ENCODE data around the gene DCAKD.
A peak's percentile ranks its signal among the peaks of the same experiment; 100 is the strongest.

The DCAKD gene

GRCh38 chr17:45051060-45051719, at the start of gene DCAKD:
DCAKD (minus strand) TSS chr17:45051632; CDS start chr17:45034885, 16,747 bp downstream.
- DNase-seq (ENCODE audit: low read depth): peak; percentile 87

- DNase-seq (ENCODE audit: low read depth): peak; percentile 60
These were observed 47.6 kb upstream of the DCAKD start for GRCh38 chr17:45098869-45099616.

- DNase-seq (ENCODE audit: low read depth): no peak
These were observed 46.8 kb upstream of the DCAKD start for GRCh38 chr17:45098081-45098868.

GRCh38 chr17:45096926-45097325, 45.5 kb upstream of the DCAKD start:
- no peak for DNase-seq (ENCODE audit: low read depth)

- DNase-seq (ENCODE audit: low read depth): no peak
These were observed 44.7 kb upstream of the DCAKD start for GRCh38 chr17:45096141-45096540.

GRCh38 chr17:45093444-45094110, 42.1 kb upstream of the DCAKD start:
- no peak for DNase-seq (ENCODE audit: low read depth)

- DNase-seq (ENCODE audit: low read depth): no peak
These were observed 41.5 kb upstream of the DCAKD start for GRCh38 chr17:45092911-45093430.

GRCh38 chr17:45091778-45092425, 40.5 kb upstream of the DCAKD start:
- DNase-seq (ENCODE audit: low read depth): no peak

GRCh38 chr17:45090711-45091110, 39.3 kb upstream of the DCAKD start:
- DNase-seq (ENCODE audit: low read depth): no peak

- DNase-seq (ENCODE audit: low read depth): no peak
These were observed 37.3 kb upstream of the DCAKD start for GRCh38 chr17:45088741-45089140.

GRCh38 chr17:45087978-45088377, 36.5 kb upstream of the DCAKD start:
- no peak for DNase-seq (ENCODE audit: low read depth)

- no peak for DNase-seq (ENCODE audit: low read depth)
These were observed 36.1 kb upstream of the DCAKD start for GRCh38 chr17:45087504-45087975.

- DNase-seq (ENCODE audit: low read depth): no peak
These were observed 35.6 kb upstream of the DCAKD start for GRCh38 chr17:45086865-45087503.

GRCh38 chr17:45086391-45086790, 35.0 kb upstream of the DCAKD start:
- DNase-seq (ENCODE audit: low read depth): no peak

- no peak for DNase-seq (ENCODE audit: low read depth)
These were observed 29.7 kb upstream of the DCAKD start for GRCh38 chr17:45081047-45081703.

GRCh38 chr17:45077643-45078042, 26.2 kb upstream of the DCAKD start:
- no peak for DNase-seq (ENCODE audit: low read depth)

GRCh38 chr17:45073414-45074070, 22.1 kb upstream of the DCAKD start:
- DNase-seq (ENCODE audit: low read depth): no peak

- DNase-seq (ENCODE audit: low read depth): no peak
These were observed 19.4 kb upstream of the DCAKD start for GRCh38 chr17:45070809-45071208.

- DNase-seq (ENCODE audit: low read depth): no peak
These were observed 18.6 kb upstream of the DCAKD start for GRCh38 chr17:45070001-45070400.

- DNase-seq (ENCODE audit: low read depth): no peak
These were observed 16.2 kb upstream of the DCAKD start for GRCh38 chr17:45067637-45068036.
